GDM1 (cell line): ENCODE measurements around the gene ADGRF3.
"Not testable (repeated sequence)": the region's sequence is repeated elsewhere in the genome, so short reads cannot be mapped to it uniquely, and the experiment has no call there.

Experiments used
- DNase-seq: peaks from one replicate; lab custom pipeline; 2025; lab: John Stamatoyannopoulos, UW

The ADGRF3 gene

GRCh38 chr2:26274058-26274613, 72.5 kb downstream of the ADGRF3 start:
- DNase-seq = no peak

GRCh38 chr2:26273501-26273900, 73.1 kb downstream of the ADGRF3 start:
- no peak for DNase-seq

- no peak for DNase-seq
These were observed 76.2 kb downstream of the ADGRF3 start for GRCh38 chr2:26270373-26270772.

- no peak for DNase-seq
These were observed 76.9 kb downstream of the ADGRF3 start for GRCh38 chr2:26269571-26270158.

- not testable (repeated sequence) for DNase-seq
These were observed 77.8 kb downstream of the ADGRF3 start for GRCh38 chr2:26268670-26269385.

- no peak for DNase-seq
These were observed 78.4 kb downstream of the ADGRF3 start for GRCh38 chr2:26268213-26268612.

GRCh38 chr2:26258836-26259235, 87.8 kb downstream of the ADGRF3 start:
- DNase-seq = not testable (repeated sequence)
